GM23248 (cell line): ENCODE data around the gene ALCAM. TPM values are rescaled to one million over a fixed set of nuclear protein-coding genes. Genes with fewer than 3 reads are reported as not detected.

Source experiments
- DNase-seq: peaks from one replicate; pipeline ENCODE4 v3.0.0-alpha.2; 2015
- H2AFZ ChIP-seq: fragments of 200-600 bp; sonication (generic); 2 replicates; pipeline ENCODE4 v1.6.1; 2016; ENCODE audit warnings: antibody characterized with exemption
- H3F3A ChIP-seq: fragments of 200-600 bp; sonication (generic); 2 replicates; pipeline ENCODE4 v1.6.1; 2016; ENCODE audit warnings: mild to moderate bottlenecking, antibody characterized with exemption, mixed run types; ENCODE audit not compliant: insufficient read depth
- H3K27ac ChIP-seq: fragments of 200-600 bp; sonication (generic); 2 replicates; pipeline ENCODE4 v1.5.1; 2016; ENCODE audit warnings: mild to moderate bottlenecking
- H3K27me3 ChIP-seq: fragments of 200-600 bp; sonication (generic); replicated peaks from 2 replicates; pipeline ENCODE4 v1.6.1; 2016; ENCODE audit warnings: mild to moderate bottlenecking; ENCODE audit not compliant: insufficient read depth
- H3K36me3 ChIP-seq: fragments of 200-600 bp; sonication (generic); 2 replicates; pipeline ENCODE4 v1.6.1; 2016; ENCODE audit warnings: low read depth, mild to moderate bottlenecking
- H3K4me1 ChIP-seq: fragments of 200-600 bp; sonication (generic); 2 replicates; pipeline ENCODE4 v1.6.1; 2016; ENCODE audit warnings: mild to moderate bottlenecking; ENCODE audit not compliant: insufficient read depth
- H3K4me2 ChIP-seq: fragments of 200-600 bp; sonication (generic); one replicate; pipeline ENCODE4 v1.6.1; 2016; ENCODE audit warnings: mild to moderate bottlenecking; ENCODE audit not compliant: unreplicated experiment
- H3K4me3 ChIP-seq: fragments of 200-600 bp; sonication (generic); 2 replicates; pipeline ENCODE4 v1.5.1; 2016; ENCODE audit warnings: mild to moderate bottlenecking
- H3K79me2 ChIP-seq: fragments of 200-600 bp; sonication (generic); 2 replicates; pipeline ENCODE4 v1.6.1; 2016; ENCODE audit warnings: mild to moderate bottlenecking; ENCODE audit not compliant: insufficient read depth
- H3K9ac ChIP-seq: fragments of 200-600 bp; sonication (generic); 2 replicates; pipeline ENCODE4 v1.6.1; 2016; ENCODE audit warnings: mild to moderate bottlenecking
- H3K9me2 ChIP-seq: fragments of 200-600 bp; sonication (generic); 2 replicates; pipeline ENCODE4 v1.6.1; 2016; ENCODE audit warnings: mixed run types, mild to moderate bottlenecking, moderate library complexity; ENCODE audit not compliant: insufficient read depth
- H3K9me3 ChIP-seq: fragments of 200-600 bp; sonication (generic); one replicate; pipeline ENCODE4 v1.6.1; 2017; ENCODE audit warnings: low read depth
- H4K20me1 ChIP-seq: fragments of 200-600 bp; sonication (generic); 2 replicates; pipeline ENCODE4 v1.6.0; 2016; ENCODE audit not compliant: insufficient read depth
- EZH2 ChIP-seq: fragments of 200-600 bp; sonication (generic); IDR thresholded peaks from 2 replicates; pipeline ENCODE4 v1.6.1; 2018; ENCODE audit warnings: antibody characterized with exemption, mild to moderate bottlenecking; ENCODE audit not compliant: insufficient read depth, poor library complexity, severe bottlenecking
- EZH2phosphoT487 ChIP-seq: fragments of 200-600 bp; sonication (generic); IDR thresholded peaks from 2 replicates; pipeline ENCODE4 v1.6.1; 2018; ENCODE audit warnings: antibody characterized with exemption, moderate library complexity, mild to moderate bottlenecking, low read depth; ENCODE audit not compliant: insufficient read depth
- WGBS, 2 experiments: methylation state at CpG; one replicate each; pipeline ENCODE4 v1.1.6; 2015 to 2017; ENCODE audit warnings: low lambda C conversion rate in 2 of 2, low coverage in 1 of 2; ENCODE audit errors: missing lambda C conversion rate in 2 of 2; 5-methylcytosine and 5-hydroxymethylcytosine counted together
- in situ Hi-C: fragments of 300-500 bp; cut with MboI; formaldehyde crosslinking; loops from 2 replicates; pipeline ENCODE4 v1.15.0; 2020
- polyA plus RNA-seq: library from polyadenylated mRNA; unstranded; fragments of >200 nt; fragmentation: Nextera tagmentation; extraction: Ambion mirVana; gene quantifications from 2 replicates; pipeline ENCODE4 v1.2.1, GENCODE V29; 2016
- total RNA-seq: library from RNA; depleted of rRNA; stranded (reverse); fragments of >200 nt; shearing (Covaris generic); gene quantifications from 2 replicates; pipeline ENCODE4 v1.2.3, GENCODE V29; 2014

The ALCAM gene
- total and polyA plus RNA-seq, 2 experiments from 2014 or later, result 88.7 to 208 TPM

GRCh38 chr3:105571005-105571404 is 204.3 kb downstream of the ALCAM start:
- in situ Hi-C loops, result no loop called here
- no peak for DNase-seq
- 84 to 88% methylated on average over 5 of the region's 5 CpGs for WGBS, 2 experiments
- Histone ChIP-seq H3K4me3 (no peak overlapping the region), H3K79me2 (no peaks in the 10 kb centered on the region), H3K27ac (no peak overlapping the region), H3K9me2 (no peaks in the 10 kb centered on the region), H3K4me1 (no peaks in the 10 kb centered on the region), H3K9ac (no peak overlapping the region), H2AFZ (no peak overlapping the region), H3K9me3 (no peaks in the 10 kb centered on the region), H3K4me2 (no peak overlapping the region), H3K36me3 (peaks cover 7% of the 10 kb centered on the region; the same call in 1 of the 2 replicates), H3F3A (no peaks in the 10 kb centered on the region), H4K20me1 (no peaks in the 10 kb centered on the region), H3K27me3 (no peaks in the 10 kb centered on the region)
- TF ChIP-seq EZH2 (no peak), EZH2phosphoT487 (no peak)

- Histone ChIP-seq H3K9ac (no peak overlapping the region), H3F3A (no peaks in the 10 kb centered on the region), H3K79me2 (no peaks in the 10 kb centered on the region), H2AFZ (no peak overlapping the region), H3K9me2 (no peaks in the 10 kb centered on the region), H4K20me1 (no peaks in the 10 kb centered on the region), H3K4me1 (no peaks in the 10 kb centered on the region), H3K36me3 (peaks cover 7% of the 10 kb centered on the region; the same call in 1 of the 2 replicates), H3K4me2 (no peak overlapping the region), H3K27ac (no peak overlapping the region), H3K27me3 (no peaks in the 10 kb centered on the region), H3K9me3 (no peaks in the 10 kb centered on the region), H3K4me3 (no peak overlapping the region)
- in situ Hi-C loops, result no loop called here
- DNase-seq, result no peak
- WGBS, 2 experiments, result 89 to 92% methylated on average over 6 of the region's 6 CpGs
- no peak for TF ChIP-seq EZH2phosphoT487
- no peak for TF ChIP-seq EZH2
These were observed 205.8 kb downstream of the ALCAM start for GRCh38 chr3:105572501-105572900.

- DNase-seq, result peak; percentile 41
- 44 to 54% methylated on average over 1 of the region's 1 CpG for WGBS, 2 experiments
- Histone ChIP-seq H3K4me1 (peaks cover 19% of the 10 kb centered on the region), H3K27ac (no peak overlapping the region), H3F3A (peaks cover 15% of the 10 kb centered on the region; the same call in 1 of the 2 replicates), H3K36me3 (peaks cover 4% of the 10 kb centered on the region; the same call in 1 of the 2 replicates), H3K79me2 (no peaks in the 10 kb centered on the region), H3K4me3 (no peak overlapping the region), H3K27me3 (no peaks in the 10 kb centered on the region), H3K9ac (no peak overlapping the region), H2AFZ (no peak overlapping the region), H4K20me1 (no peaks in the 10 kb centered on the region), H3K9me2 (no peaks in the 10 kb centered on the region), H3K4me2 (peak overlapping the region; percentile 9), H3K9me3 (no peaks in the 10 kb centered on the region)
- TF ChIP-seq EZH2, result no peak
- TF ChIP-seq EZH2phosphoT487, result no peak
- in situ Hi-C loops, result no loop called here
These were observed 212.7 kb downstream of the ALCAM start for GRCh38 chr3:105579439-105579838.

GRCh38 chr3:105580296-105580965 is 213.7 kb downstream of the ALCAM start:
- Histone ChIP-seq H3K4me1 (peaks cover 19% of the 10 kb centered on the region), H3K9me3 (no peaks in the 10 kb centered on the region), H3K4me3 (no peak overlapping the region), H3K36me3 (peaks cover 4% of the 10 kb centered on the region; the same call in 1 of the 2 replicates), H3K27me3 (no peaks in the 10 kb centered on the region), H3K4me2 (no peak overlapping the region), H3K9me2 (no peaks in the 10 kb centered on the region), H3F3A (peaks cover 15% of the 10 kb centered on the region; the same call in 1 of the 2 replicates), H3K27ac (no peak overlapping the region), H3K79me2 (no peaks in the 10 kb centered on the region), H3K9ac (no peak overlapping the region), H2AFZ (no peak overlapping the region), H4K20me1 (no peaks in the 10 kb centered on the region)
- no peak for DNase-seq
- in situ Hi-C loops, result no loop called here
- WGBS, 2 experiments, result 30 to 45% methylated on average over 7 of the region's 7 CpGs
- TF ChIP-seq EZH2phosphoT487 (no peak), EZH2 (no peak)
